Left renal pelvis (tissue), 4 donors: ENCODE measurements around the gene DNAH11. TPM values are rescaled to one million over a fixed set of nuclear protein-coding genes. Genes with fewer than 3 reads are reported as not detected.

Source experiments
- DNase-seq, 4 donors: peaks; one replicate each; pipeline ENCODE4 v3.0.0-alpha.2; 2013; ENCODE audit warnings: low read depth in 4 of 4, low spot score in 3 of 4
- polyA plus RNA-seq, 4 donors: library from polyadenylated mRNA; unstranded; fragments of 120-200 nt; gene quantifications; one replicate each; pipeline ENCODE4 v1.2.1, GENCODE V29; 2013; ENCODE audit not compliant: insufficient read length in 4 of 4

The DNAH11 gene
- polyA plus RNA-seq, 4 donors: 2.3 to 23.3 (median 3.2) TPM

GRCh38 chr7:21947946-21948345 is 405.1 kb downstream of the DNAH11 start:
- DNase-seq: no peak

- DNase-seq: no peak
These were observed 405.5 kb downstream of the DNAH11 start for GRCh38 chr7:21948364-21948763.

GRCh38 chr7:21948887-21949540 is 406.2 kb downstream of the DNAH11 start:
- DNase-seq: no peak

Other genes starting within 250 kb of the DNAH11 start
- 10 to 100 TPM; 13.5 to 19.2 (median 15.9) TPM for gene SP4, start 115.0 kb upstream of the DNAH11 start, polyA plus RNA-seq